ENCODE data around the gene CALN1. TPM values are rescaled to one million over a fixed set of nuclear protein-coding genes. Genes with fewer than 3 reads are reported as not detected.

Gene CALN1
- total and polyA plus RNA-seq, 2 of the 8 experiments (the other 6 are each of a cell fraction or from before 2014, with no cell fraction given): 6.4 to 15.2 TPM

GRCh38 chr7:71775648-71776047, 636.5 kb downstream of the CALN1 start (continued):
- TF ChIP-seq BACH1 (IDR thresholded peaks at IDR 0.05; ENCODE audit: low read length): no peak
- no peak for TF ChIP-seq SAP30 (IDR thresholded peaks at IDR 0.05; ENCODE audit: insufficient read depth, insufficient replicate concordance, low read length)
- no peak for TF ChIP-seq CBX5 (IDR thresholded peaks at IDR 0.05; ENCODE audit: low read depth, low read length)
- no peak for TF ChIP-seq SIRT6 (IDR thresholded peaks at IDR 0.05; ENCODE audit: low read length)
- TF ChIP-seq EP300 (IDR thresholded peaks at IDR 0.05; ENCODE audit: borderline replicate concordance in 1 of 2, low read depth in 2 of 2, low read length in 2 of 2): no peak

Data from H1 (cell line).